Right lobe of liver (tissue), 4 donors: ENCODE measurements around the gene NANOS3.

ENCODE experiments used
- POLR2A ChIP-seq: fragments of 450-650 bp; IDR thresholded peaks from one replicate; pipeline ENCODE4 v1.6.1; 2017; ENCODE audit warnings: antibody characterized with exemption, mild to moderate bottlenecking
- TF ChIP-seq, protein P1 (sequence below), 4 donors: fragments of 200-600 bp in 3 of 4; fragments of 450-650 bp in 1 of 4; IDR thresholded peaks; one replicate each; pipeline versions ENCODE4 v1.5.1 to v1.8.0; 2016 to 2022; ENCODE audit warnings: antibody characterized with exemption in 4 of 4, mild to moderate bottlenecking in 2 of 4
- donor health status: DM: no; HTN: no; CAD: no.
- donor health status: DM: no; HTN: no; CAD: no.
- donor health status: DM: no; HTN: yes; CAD: no.

DNA sequence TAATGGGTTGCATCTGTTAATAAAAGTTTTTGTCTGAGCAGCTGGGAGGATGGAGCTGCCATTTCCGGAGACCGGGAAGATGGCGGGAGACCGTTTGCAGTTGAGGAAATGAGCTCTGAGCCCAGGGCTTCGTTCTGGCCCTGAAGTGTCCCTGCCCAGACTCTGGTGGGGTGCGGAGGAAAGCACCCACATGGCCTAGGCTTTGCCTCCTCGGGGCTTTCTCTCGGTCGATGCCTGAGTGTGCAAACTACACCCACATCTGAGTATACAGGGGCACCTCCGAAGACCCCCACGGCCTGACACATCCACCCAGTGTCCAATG is 15.6 kb upstream of the NANOS3 start:
- TF ChIP-seq, protein P1, sequence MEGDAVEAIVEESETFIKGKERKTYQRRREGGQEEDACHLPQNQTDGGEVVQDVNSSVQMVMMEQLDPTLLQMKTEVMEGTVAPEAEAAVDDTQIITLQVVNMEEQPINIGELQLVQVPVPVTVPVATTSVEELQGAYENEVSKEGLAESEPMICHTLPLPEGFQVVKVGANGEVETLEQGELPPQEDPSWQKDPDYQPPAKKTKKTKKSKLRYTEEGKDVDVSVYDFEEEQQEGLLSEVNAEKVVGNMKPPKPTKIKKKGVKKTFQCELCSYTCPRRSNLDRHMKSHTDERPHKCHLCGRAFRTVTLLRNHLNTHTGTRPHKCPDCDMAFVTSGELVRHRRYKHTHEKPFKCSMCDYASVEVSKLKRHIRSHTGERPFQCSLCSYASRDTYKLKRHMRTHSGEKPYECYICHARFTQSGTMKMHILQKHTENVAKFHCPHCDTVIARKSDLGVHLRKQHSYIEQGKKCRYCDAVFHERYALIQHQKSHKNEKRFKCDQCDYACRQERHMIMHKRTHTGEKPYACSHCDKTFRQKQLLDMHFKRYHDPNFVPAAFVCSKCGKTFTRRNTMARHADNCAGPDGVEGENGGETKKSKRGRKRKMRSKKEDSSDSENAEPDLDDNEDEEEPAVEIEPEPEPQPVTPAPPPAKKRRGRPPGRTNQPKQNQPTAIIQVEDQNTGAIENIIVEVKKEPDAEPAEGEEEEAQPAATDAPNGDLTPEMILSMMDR (IDR thresholded peaks at IDR 0.05): no peak
- TF ChIP-seq POLR2A: no peak
